Endothelial cell (in vitro differentiated cells): ENCODE data around the gene FGGY. TPM values are rescaled to one million over a fixed set of nuclear protein-coding genes. Genes with fewer than 3 reads are reported as not detected.

Source experiments
- DNase-seq: peaks from one replicate; pipeline ENCODE4 v3.0.0; 2021; ENCODE audit warnings: low spot score
- H3K27ac Mint-ChIP-seq: one replicate; pipeline ENCODE4 v1.8.0; 2021; ENCODE audit warnings: mixed read lengths, inconsistent platforms; ENCODE audit not compliant: unreplicated experiment
- H3K27me3 Mint-ChIP-seq: one replicate; pipeline ENCODE4 v1.8.0; 2021; ENCODE audit warnings: mild to moderate bottlenecking, moderate library complexity, mixed read lengths, inconsistent platforms; ENCODE audit not compliant: unreplicated experiment
- H3K36me3 Mint-ChIP-seq: one replicate; pipeline ENCODE4 v1.8.0; 2021; ENCODE audit warnings: mild to moderate bottlenecking, low read depth, mixed read lengths, inconsistent platforms; ENCODE audit not compliant: unreplicated experiment
- H3K4me1 Mint-ChIP-seq: one replicate; pipeline ENCODE4 v1.8.0; 2021; ENCODE audit warnings: mild to moderate bottlenecking, mixed read lengths, inconsistent platforms; ENCODE audit not compliant: unreplicated experiment
- H3K4me3 Mint-ChIP-seq: one replicate; pipeline ENCODE4 v1.8.0; 2021; ENCODE audit warnings: mild to moderate bottlenecking, mixed read lengths, inconsistent platforms; ENCODE audit not compliant: unreplicated experiment
- H3K9me3 Mint-ChIP-seq: one replicate; pipeline ENCODE4 v1.8.0; 2021; ENCODE audit warnings: mixed read lengths, inconsistent platforms; ENCODE audit not compliant: unreplicated experiment
- CTCF ChIP-seq: fragments of 200-600 bp; sonication (generic); IDR thresholded peaks from one replicate; pipeline ENCODE4 v1.5.0; 2021; ENCODE audit warnings: antibody characterized with exemption; ENCODE audit not compliant: unreplicated experiment
- total RNA-seq: library from RNA; stranded (reverse); fragmentation: NEBNext Ultra II Directional; extraction: Animal tissue kit (Norgen Biotek cat#: 25700); gene quantifications from one replicate; pipeline ENCODE4 v1.2.1, GENCODE V29; 2021; ENCODE audit not compliant: unreplicated experiment

Gene FGGY
- total RNA-seq, 1 donor from 2014 or later: 41.2 TPM

GRCh38 chr1:59258412-59259032 lies 38.4 kb upstream of the FGGY start:
- H3K27ac Mint-ChIP-seq: no peak overlapping the region
- no peaks in the 10 kb centered on the region for H3K36me3 Mint-ChIP-seq
- peaks cover 22% of the 10 kb centered on the region for H3K4me1 Mint-ChIP-seq
- no peak overlapping the region for H3K4me3 Mint-ChIP-seq
- no peaks in the 10 kb centered on the region for H3K9me3 Mint-ChIP-seq
- peaks cover 1% of the 10 kb centered on the region for H3K27me3 Mint-ChIP-seq
- no peak for DNase-seq
- TF ChIP-seq CTCF: no peak

- H3K9me3 Mint-ChIP-seq: no peaks in the 10 kb centered on the region
- no peak for DNase-seq
- no peaks in the 10 kb centered on the region for H3K36me3 Mint-ChIP-seq
- H3K4me1 Mint-ChIP-seq: peaks cover 28% of the 10 kb centered on the region
- TF ChIP-seq CTCF: no peak
- peaks cover 1% of the 10 kb centered on the region for H3K27me3 Mint-ChIP-seq
- H3K4me3 Mint-ChIP-seq: no peak overlapping the region
- H3K27ac Mint-ChIP-seq: no peak overlapping the region
These were observed 35.4 kb upstream of the FGGY start for GRCh38 chr1:59261537-59261936.

- peaks cover 1% of the 10 kb centered on the region for H3K27me3 Mint-ChIP-seq
- DNase-seq: no peak
- H3K4me1 Mint-ChIP-seq: peaks cover 28% of the 10 kb centered on the region
- H3K27ac Mint-ChIP-seq: no peak overlapping the region
- no peak overlapping the region for H3K4me3 Mint-ChIP-seq
- no peak for TF ChIP-seq CTCF
- H3K36me3 Mint-ChIP-seq: no peaks in the 10 kb centered on the region
- no peaks in the 10 kb centered on the region for H3K9me3 Mint-ChIP-seq
These were observed 34.3 kb upstream of the FGGY start for GRCh38 chr1:59262631-59263030.

- Mint-ChIP-seq H3K27me3 (peaks cover 1% of the 10 kb centered on the region), H3K4me3 (no peak overlapping the region), H3K9me3 (no peaks in the 10 kb centered on the region), H3K36me3 (no peaks in the 10 kb centered on the region), H3K27ac (no peak overlapping the region), H3K4me1 (peaks cover 28% of the 10 kb centered on the region)
- no peak for TF ChIP-seq CTCF
- no peak for DNase-seq
These were observed 33.8 kb upstream of the FGGY start for GRCh38 chr1:59263111-59263510.

GRCh38 chr1:59265622-59266021 lies 31.3 kb upstream of the FGGY start:
- TF ChIP-seq CTCF: no peak
- peaks cover 15% of the 10 kb centered on the region for H3K4me1 Mint-ChIP-seq
- no peaks in the 10 kb centered on the region for H3K9me3 Mint-ChIP-seq

More at GRCh38 chr1:59265622-59266021, 31.3 kb upstream of the FGGY start:
- Mint-ChIP-seq H3K4me3 (no peak overlapping the region), H3K27me3 (no peaks in the 10 kb centered on the region), H3K27ac (no peak overlapping the region), H3K36me3 (no peaks in the 10 kb centered on the region)
- DNase-seq: no peak
